ENCODE measurements around the gene TMED5.

The TMED5 gene

DNA sequence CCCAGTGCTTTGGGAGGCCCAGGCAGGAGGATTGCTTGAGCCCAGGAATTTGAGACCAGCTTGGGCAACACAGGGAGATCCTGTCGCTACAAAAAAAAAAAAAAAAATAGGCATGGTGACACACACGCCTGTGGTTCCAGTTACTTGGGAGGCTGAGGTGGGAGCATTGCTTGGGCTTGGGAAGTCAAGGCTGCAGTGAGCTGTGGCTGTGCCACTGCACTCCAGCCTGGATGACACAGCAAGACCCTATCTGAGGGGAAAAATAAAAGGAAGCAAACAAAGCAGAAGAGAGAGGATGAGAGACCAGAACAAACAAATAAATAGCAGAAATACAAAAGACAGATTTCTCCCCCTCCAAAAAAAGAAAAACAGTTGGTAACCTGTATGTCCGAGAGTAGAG lies 67.1 kb downstream of the TMED5 start:
- DNase-seq, result no peak

- no peak for DNase-seq
Measured at GRCh38 chr1:93111561-93111960, 68.7 kb downstream of the TMED5 start.

GRCh38 chr1:93111065-93111464 lies 69.1 kb downstream of the TMED5 start:
- no peak for DNase-seq

DNA sequence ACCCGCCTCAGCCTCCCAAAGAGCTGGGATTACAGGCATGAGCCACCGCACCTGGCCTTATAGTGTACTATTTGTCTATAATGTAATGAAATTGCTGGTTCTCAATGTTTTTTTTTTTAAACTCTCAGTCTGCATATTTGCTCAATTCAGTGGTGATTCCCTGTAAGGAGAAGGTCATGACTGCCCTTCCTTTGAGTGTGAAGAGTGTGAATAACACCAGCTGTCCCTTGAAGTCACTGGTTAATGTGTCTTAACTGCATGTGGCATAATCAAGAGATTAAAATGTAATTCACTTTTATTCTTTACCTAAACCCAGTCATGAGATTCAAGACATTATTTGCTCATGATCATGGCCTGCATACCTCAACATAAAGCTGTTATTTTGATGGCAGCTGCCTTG lies 70.6 kb downstream of the TMED5 start:
- no peak for DNase-seq

GRCh38 chr1:93108335-93108734 lies 71.9 kb downstream of the TMED5 start:
- no peak for DNase-seq

DNA sequence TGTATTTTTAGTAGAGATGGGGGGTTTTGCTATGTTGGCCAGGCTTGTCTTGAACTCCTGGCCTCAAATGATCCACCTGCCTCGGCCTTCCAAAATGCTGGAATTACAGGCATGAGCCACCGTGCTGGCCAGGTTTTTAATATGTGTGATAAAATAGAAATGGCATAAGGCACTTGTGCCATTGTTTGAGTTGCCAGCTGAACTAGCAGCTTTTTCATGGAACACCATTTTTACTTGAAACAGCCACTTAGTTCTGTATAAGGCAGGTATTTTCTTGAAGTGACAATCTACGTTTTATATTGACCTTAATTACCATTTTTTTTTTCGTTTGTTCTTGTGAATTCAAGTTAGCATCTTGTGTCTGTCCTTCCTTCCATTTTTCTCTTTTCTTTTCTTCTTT lies 72.8 kb downstream of the TMED5 start:
- DNase-seq, result no peak

DNA sequence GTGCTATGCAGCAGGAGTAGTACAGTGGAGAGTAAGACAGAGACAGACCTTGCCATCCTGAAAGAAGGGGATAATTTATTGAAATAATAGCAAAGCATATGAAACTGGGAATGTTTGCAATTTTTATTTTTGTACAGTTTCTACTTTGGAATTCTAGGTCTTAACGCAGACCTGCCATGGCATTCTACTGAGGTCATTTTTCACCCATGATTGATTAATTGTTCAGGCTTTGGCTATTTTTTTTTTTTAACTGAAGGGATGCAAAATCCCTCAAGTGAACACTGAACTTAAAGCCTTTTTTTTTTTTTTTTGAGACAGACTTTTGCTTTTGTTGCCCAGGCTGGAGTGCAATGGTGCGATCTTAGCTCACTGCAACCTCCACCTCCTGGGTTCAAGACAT lies 74.0 kb downstream of the TMED5 start:
- no peak for DNase-seq

- DNase-seq, result no peak
Measured at GRCh38 chr1:93102142-93102541, 78.1 kb downstream of the TMED5 start.
